Measurements from ENCODE around the gene CXCL5.

- TF ChIP-seq CTCF (IDR thresholded peaks at IDR 0.05; ENCODE audit: insufficient read depth, low read depth, low read length) (no peak), EZH2 (IDR thresholded peaks at IDR 0.05; ENCODE audit: insufficient read depth, low read length) (no peak)
Measured at GRCh38 chr4:74031576-74031975, 33.1 kb upstream of the CXCL5 start.
